Neural crest cell (in vitro differentiated cells): Measurements from ENCODE around the gene UFSP1. TPM values are rescaled to one million over a fixed set of nuclear protein-coding genes. Genes with fewer than 3 reads are reported as not detected.

Experiments
- DNase-seq: peaks from one replicate; pipeline ENCODE4 v3.0.0; 2021; ENCODE audit warnings: low read depth, mixed read lengths, low spot score
- H3K27ac Mint-ChIP-seq: one replicate; pipeline ENCODE4 v1.8.0; 2021; ENCODE audit warnings: mild to moderate bottlenecking, mixed read lengths; ENCODE audit not compliant: unreplicated experiment
- H3K27me3 Mint-ChIP-seq: 2 replicates; pipeline ENCODE4 v1.8.0; 2021; ENCODE audit warnings: low read depth, mild to moderate bottlenecking, mixed read lengths
- H3K36me3 Mint-ChIP-seq: 2 replicates; pipeline ENCODE4 v1.8.0; 2021; ENCODE audit warnings: low read depth, mild to moderate bottlenecking, mixed read lengths
- H3K4me1 Mint-ChIP-seq: 2 replicates; pipeline ENCODE4 v1.8.0; 2021; ENCODE audit warnings: mixed read lengths
- H3K4me3 Mint-ChIP-seq: one replicate; pipeline ENCODE4 v1.8.0; 2021; ENCODE audit warnings: mild to moderate bottlenecking, mixed read lengths
- H3K9me3 Mint-ChIP-seq: 2 replicates; pipeline ENCODE4 v1.8.0; 2021; ENCODE audit warnings: mixed read lengths
- CTCF ChIP-seq: fragments of 200-600 bp; sonication (generic); conservative IDR thresholded peaks from 2 replicates; pipeline ENCODE4 v1.5.0; 2021; ENCODE audit warnings: antibody characterized with exemption, mild to moderate bottlenecking
- total RNA-seq: library from RNA; stranded (reverse); gene quantifications from 2 replicates; pipeline ENCODE4 v1.2.1, GENCODE V29; 2021

Gene UFSP1
- total RNA-seq, 1 donor from 2014 or later, result 4.6 TPM

GRCh38 chr7:100895956-100896731 is 6.6 kb upstream of the UFSP1 start:
- H3K36me3 Mint-ChIP-seq, result no peaks in the 10 kb centered on the region
- DNase-seq, result peak; percentile 46

GRCh38 chr7:100895701-100895955 is 6.1 kb upstream of the UFSP1 start, which contains the start of gene ACHE:
Gene ACHE, minus strand, starts transcription at chr7:100895888. Its CDS starts 1,656 bp downstream, at chr7:100894232.
- Mint-ChIP-seq H3K36me3 (no peaks in the 10 kb centered on the region), H3K9me3 (no peaks in the 10 kb centered on the region), H3K27ac (no peak within 1 kb of the TSS), H3K4me3 (peak within 1 kb of the TSS; percentile 75), H3K27me3 (peaks cover 64% of the 10 kb centered on the region), H3K4me1 (peaks cover 23% of the 10 kb centered on the region)
- no peak for DNase-seq
- no peak for TF ChIP-seq CTCF

More at GRCh38 chr7:100895956-100896731, 6.6 kb upstream of the UFSP1 start:
- no peak for TF ChIP-seq CTCF
- peaks cover 69% of the 10 kb centered on the region for H3K27me3 Mint-ChIP-seq
- peaks cover 21% of the 10 kb centered on the region for H3K4me1 Mint-ChIP-seq
- H3K4me3 Mint-ChIP-seq, result peak overlapping the region; percentile 75
- H3K9me3 Mint-ChIP-seq, result no peaks in the 10 kb centered on the region
- no peak overlapping the region for H3K27ac Mint-ChIP-seq

GRCh38 chr7:100894860-100895700 is 5.6 kb upstream of the UFSP1 start:
- no peak overlapping the region for H3K4me3 Mint-ChIP-seq
- H3K27ac Mint-ChIP-seq, result no peak overlapping the region
- peaks cover 63% of the 10 kb centered on the region for H3K27me3 Mint-ChIP-seq
- peaks cover 28% of the 10 kb centered on the region for H3K4me1 Mint-ChIP-seq
- TF ChIP-seq CTCF, result peak; percentile 92
- DNase-seq, result peak; percentile 87
- no peaks in the 10 kb centered on the region for H3K36me3 Mint-ChIP-seq
- no peaks in the 10 kb centered on the region for H3K9me3 Mint-ChIP-seq

- no peaks in the 10 kb centered on the region for H3K36me3 Mint-ChIP-seq
- H3K27me3 Mint-ChIP-seq, result peaks cover 58% of the 10 kb centered on the region
- no peak for TF ChIP-seq CTCF
- no peak overlapping the region for H3K27ac Mint-ChIP-seq
- no peaks in the 10 kb centered on the region for H3K9me3 Mint-ChIP-seq
- peak overlapping the region; percentile 57 for H3K4me3 Mint-ChIP-seq
- no peak for DNase-seq
- H3K4me1 Mint-ChIP-seq, result peaks cover 31% of the 10 kb centered on the region
These were observed 4.6 kb upstream of the UFSP1 start for GRCh38 chr7:100893910-100894721.

GRCh38 chr7:100893318-100893895 is 3.9 kb upstream of the UFSP1 start:
- Mint-ChIP-seq H3K4me1 (peaks cover 35% of the 10 kb centered on the region), H3K36me3 (no peaks in the 10 kb centered on the region), H3K4me3 (peak overlapping the region; percentile 41), H3K27me3 (peaks cover 52% of the 10 kb centered on the region), H3K27ac (no peak overlapping the region), H3K9me3 (no peaks in the 10 kb centered on the region)
- TF ChIP-seq CTCF, result no peak
- no peak for DNase-seq
